ENCODE measurements around the gene DNAJC2.

The DNAJC2 gene

DNA sequence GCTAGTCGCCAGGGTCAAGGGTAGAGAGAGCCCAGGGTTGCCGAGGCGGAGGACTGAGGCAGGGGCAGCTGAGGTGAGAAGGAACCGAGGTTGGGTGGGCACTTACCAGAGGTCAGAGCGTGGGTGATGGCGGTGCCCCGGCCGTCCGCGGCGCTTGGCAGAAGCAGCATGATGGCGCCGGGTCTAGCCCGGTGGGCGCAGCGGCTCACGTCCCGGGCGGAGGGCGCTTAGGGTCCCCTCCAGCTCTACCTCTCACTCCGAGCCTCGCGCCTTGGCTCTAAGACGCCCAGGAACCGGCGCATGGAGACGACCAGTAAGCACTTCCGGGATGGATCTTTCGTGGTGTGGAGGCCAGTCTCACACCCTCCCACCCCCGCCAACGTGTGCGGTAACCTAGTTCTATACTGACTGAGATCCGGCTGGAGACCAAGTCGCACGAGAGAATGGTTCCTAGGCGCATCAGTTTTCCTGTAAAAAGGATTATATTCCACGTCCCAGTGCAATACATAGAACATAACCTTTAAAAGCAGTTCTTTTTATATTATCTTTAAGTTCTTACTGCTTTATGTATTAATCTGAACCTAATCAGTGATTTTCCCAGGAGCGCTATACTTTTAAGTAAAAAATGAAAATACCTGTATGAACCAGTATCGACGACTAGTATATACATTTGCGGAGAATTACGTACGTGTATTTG is at the start of gene DNAJC2:
Gene DNAJC2, minus strand, starts transcription at position 315 of the 697 bp plus-strand sequence. Its CDS starts 145 bp downstream, at position 170.
- DNase-seq (ENCODE audit: low read depth) = peak; percentile 93

GRCh38 chr7:103391976-103392375 is 47.4 kb upstream of the DNAJC2 start:
- DNase-seq (ENCODE audit: low read depth) = peak; percentile 7

- DNase-seq (ENCODE audit: low read depth) = no peak
Measured at GRCh38 chr7:103391150-103391549, 46.6 kb upstream of the DNAJC2 start.

DNA sequence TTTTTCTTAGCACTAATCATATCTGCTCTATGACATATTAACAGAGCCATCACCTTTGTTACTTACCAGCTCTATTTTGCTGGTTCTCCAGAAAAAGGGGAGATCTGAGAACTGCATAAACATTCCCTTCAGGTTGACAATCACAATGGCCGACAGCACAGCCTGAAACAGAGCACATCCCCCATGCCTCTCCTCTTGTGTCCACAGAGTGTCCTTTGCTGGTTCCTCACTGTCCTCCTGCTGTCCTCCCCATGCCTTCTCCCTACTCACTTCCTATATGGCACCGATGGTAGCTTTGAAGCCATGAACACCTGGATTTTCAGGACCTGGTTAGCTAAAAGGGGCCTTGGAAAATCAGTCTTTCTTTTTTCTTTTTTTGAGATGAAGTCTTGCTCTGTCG is 44.7 kb upstream of the DNAJC2 start:
- no peak for DNase-seq (ENCODE audit: low read depth)

GRCh38 chr7:103388469-103389140 is 44.0 kb upstream of the DNAJC2 start:
- no peak for DNase-seq (ENCODE audit: low read depth)

DNA sequence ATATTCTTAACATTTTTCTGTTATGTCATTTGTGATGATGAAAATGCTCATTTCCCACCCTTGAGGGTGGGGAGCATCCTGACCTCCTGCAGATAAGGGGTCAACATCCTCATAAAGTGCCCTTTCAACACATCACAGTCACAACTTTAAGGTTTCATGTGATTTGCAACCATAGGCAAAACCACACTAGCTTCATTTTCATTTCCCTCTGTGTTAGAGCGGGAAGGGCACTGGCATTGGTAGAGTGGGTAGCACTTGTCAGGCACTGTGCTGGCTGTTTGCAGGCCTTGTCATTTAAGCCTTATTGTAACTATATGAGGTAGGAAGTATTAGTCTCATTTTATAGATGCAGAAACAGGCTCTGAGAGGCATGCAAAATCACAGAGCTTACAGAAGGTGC is 42.7 kb upstream of the DNAJC2 start:
- DNase-seq (ENCODE audit: low read depth) = no peak

- DNase-seq (ENCODE audit: low read depth) = no peak
Measured at GRCh38 chr7:103382032-103382402, 37.5 kb upstream of the DNAJC2 start.

DNA sequence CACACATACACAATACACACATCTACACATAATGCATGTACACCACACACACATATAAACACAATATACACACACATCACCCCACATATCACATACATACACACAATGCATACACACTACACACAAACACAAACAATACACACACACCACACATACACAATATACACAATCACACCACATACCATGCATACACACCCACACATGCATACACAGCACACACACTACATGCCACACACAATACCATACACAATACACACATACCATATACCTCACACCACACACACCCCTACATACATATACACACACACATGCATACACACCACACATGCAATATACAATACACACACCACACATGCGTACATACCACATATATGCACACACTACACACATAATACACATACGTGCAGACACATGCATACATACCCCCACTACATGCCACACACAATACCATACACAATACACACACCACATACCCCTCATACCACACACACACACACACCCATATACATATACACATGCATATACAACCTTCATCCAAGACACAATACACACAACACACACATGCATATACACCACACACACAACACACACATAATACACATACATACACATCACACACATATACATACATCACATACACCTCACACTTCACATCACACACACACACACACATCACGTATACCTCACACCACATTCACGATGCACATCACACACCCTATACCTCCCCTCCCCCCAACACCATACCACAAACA is 36.9 kb upstream of the DNAJC2 start:
- no peak for DNase-seq (ENCODE audit: low read depth)

- DNase-seq (ENCODE audit: low read depth) = no peak
Measured at GRCh38 chr7:103380395-103381191, 36.0 kb upstream of the DNAJC2 start.

GRCh38 chr7:103379270-103379975 is 34.9 kb upstream of the DNAJC2 start:
- DNase-seq (ENCODE audit: low read depth) = no peak

DNA sequence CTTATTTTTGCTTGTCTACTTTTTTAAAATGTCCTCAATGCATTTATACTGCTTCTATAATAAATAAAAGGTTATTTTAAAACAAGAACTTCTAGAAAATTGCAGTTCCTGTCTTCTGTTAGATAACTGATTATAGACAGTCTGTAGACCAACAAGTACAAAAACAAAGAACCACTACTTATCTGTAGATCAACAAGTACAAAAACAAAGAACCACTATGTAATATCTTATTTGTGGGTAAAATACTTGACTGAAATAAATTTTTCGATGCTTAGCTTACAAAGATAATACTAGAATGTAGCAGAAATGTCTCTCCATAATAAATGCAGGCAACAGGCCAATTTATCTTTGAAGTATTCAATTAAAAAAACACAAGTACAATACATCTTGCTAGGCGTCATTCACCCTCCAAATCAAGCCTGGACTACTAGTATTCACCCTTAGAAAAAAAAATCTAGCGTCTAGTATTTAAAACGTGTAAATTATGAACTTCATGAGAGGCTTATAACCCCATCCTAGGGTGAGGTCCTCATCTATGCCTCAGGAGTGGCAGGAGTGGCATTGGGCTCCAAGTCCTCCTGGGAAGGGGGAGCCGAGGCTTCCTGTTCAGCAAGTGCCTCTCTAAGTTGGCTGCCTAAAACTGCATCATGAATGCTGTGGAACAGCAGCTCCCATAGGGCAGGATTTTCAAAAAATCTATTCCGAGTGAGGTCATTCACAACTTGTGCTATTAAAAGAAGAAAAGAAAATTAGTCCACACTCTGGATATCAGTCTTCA is 29.5 kb upstream of the DNAJC2 start:
- no peak for DNase-seq (ENCODE audit: low read depth)

- no peak for DNase-seq (ENCODE audit: low read depth)
Measured at GRCh38 chr7:103369432-103369831, 24.9 kb upstream of the DNAJC2 start.

GRCh38 chr7:103349805-103350204 is 5.2 kb upstream of the DNAJC2 start:
- no peak for DNase-seq (ENCODE audit: low read depth)

DNA sequence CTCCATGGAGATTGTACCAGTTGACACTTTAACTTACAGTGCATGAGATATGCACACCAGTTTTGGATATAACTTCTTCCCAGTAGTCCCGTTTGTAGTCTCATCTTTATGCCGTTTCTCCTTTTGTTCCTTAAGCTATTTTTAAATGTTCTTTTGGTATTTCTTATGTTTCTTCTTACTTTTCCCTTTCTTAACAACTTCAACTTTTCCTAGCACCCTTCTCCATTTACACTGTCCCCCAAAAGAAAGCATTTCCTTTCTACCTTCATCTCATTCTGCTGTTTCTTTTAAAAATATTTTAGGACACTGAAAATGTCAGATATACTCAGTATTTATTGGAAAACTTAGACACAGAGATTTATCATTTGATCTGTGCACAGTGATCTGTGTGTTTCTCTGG is 4.4 kb upstream of the DNAJC2 start:
- no peak for DNase-seq (ENCODE audit: low read depth)

GRCh38 chr7:103348452-103348851 is 3.9 kb upstream of the DNAJC2 start:
- DNase-seq (ENCODE audit: low read depth) = no peak

GRCh38 chr7:103347507-103348267 is 3.1 kb upstream of the DNAJC2 start, which contains the start of gene PSMC2:
TSS of gene PSMC2 (plus strand) at chr7:103347643. CDS start at chr7:103347712, 69 bp downstream.
- peak; percentile 89 for DNase-seq (ENCODE audit: low read depth)

DNA sequence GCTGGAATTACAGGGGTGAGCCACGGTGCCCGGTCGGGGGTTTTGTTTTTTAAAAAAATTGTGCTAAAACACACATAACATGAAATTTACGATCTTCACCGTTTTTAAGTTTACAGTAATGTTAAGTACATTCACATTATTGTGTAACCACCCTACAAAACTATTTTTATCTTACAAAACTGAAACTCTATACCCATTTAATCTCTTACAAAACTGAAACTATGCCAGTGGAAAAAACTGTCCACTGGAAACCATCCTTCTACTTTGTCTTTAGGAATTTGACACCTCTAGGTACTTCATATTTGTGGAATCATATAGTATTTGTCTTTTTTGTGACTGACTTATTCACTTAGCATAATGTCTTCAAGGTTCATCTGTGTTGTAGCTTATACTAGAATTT is 1.8 kb upstream of the DNAJC2 start:
- peak; percentile 9 for DNase-seq (ENCODE audit: low read depth)

DNA sequence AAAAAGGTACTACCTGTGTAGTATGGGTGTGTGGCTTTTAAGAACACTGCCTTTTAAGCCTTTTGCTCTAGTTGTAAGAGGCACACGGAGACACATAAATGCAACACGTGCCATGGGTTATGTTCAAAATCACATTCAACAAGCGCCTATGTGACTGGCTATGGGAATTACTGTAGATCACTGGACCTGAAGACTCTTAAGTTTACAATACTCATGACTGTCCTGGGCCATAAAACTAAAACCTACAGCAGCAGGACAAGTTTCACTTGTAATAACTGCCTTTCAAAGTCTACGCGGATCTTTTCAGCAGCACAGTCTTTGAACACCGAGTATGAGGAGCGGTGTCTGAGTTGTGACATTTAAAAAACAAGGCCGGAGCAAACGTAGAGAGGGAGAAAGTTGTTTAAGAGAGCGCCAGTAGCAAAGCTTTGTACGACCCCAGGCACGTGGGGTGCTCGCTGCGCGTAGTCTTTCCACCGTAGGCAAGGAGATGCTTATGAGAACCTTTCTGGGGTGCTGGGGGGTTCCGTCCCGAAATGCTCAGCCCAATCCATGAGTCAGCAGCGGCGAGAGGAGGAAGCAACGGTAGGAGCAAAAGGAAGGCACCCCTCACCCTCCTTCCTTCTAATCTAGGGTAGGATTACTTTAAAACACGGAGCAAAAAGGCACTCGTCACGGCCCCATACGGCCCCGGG is 662 bp downstream of the DNAJC2 start:
- peak; percentile 48 for DNase-seq (ENCODE audit: low read depth)

DNA sequence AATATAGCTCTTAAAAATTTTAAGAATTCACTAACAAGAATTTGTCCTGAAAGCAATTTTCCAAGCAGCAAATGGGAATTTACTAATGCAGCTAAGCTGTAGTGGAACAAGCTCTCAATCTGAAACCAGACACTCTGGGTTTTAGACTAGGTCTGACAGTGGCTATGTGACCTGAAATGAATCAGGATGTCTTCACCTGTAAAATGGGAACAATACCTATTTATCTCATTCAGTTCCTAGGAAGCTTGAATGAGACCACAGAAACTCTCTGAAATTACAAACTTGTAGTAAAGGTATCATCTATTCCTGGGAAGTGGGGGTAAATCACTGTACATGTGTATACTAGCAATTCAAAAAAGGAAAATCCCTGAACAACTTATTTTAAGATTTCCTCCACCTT is 1.2 kb downstream of the DNAJC2 start:
- DNase-seq (ENCODE audit: low read depth) = no peak

Data from EH (cell line).